A549 (cell line): ENCODE results near the gene UBE2H. TPM values are rescaled to one million over a fixed set of nuclear protein-coding genes. Genes with fewer than 3 reads are reported as not detected.
"Not testable (repeated sequence)": the region's sequence is repeated elsewhere in the genome, so short reads cannot be mapped to it uniquely, and the experiment has no call there.

Source experiments
- ATAC-seq, 2 experiments: fragments of 200-7000 bp in 1 of 2; fragments of >200 bp in 1 of 2; cut with Nextera tagmentation in 1 of 2; cut with Tn5 transposase in 1 of 2; 3 replicates each; pipeline versions ENCODE4 v1.8.0 to v1.9.1; 2018 to 2020; ENCODE audit warnings: mild to moderate bottlenecking in 1 of 2, moderate library complexity in 1 of 2
- CTCF ChIA-PET: fragments of 300-600 bp; sonication (Branson Sonifier 250); formaldehyde crosslinking; extraction: SDS; loops from one replicate; lab custom pipeline; 2021; ENCODE audit warnings: antibody characterized with exemption, inconsistent platforms; lab: Yijun Ruan, JAX
- POLR2A ChIA-PET: fragments of 350-600 bp; formaldehyde crosslinking; extraction: SDS; loops from one replicate; lab custom pipeline; 2021; ENCODE audit warnings: antibody characterized with exemption, inconsistent platforms; lab: Yijun Ruan, JAX
- DNase-seq, 2 experiments: peaks; one replicate each; pipeline versions ENCODE4 v3.0.0 to v3.0.0-alpha.2; 2011 to 2016; ENCODE audit warnings: low read depth in 1 of 2, low spot score in 1 of 2
- FAIRE-seq: peaks from 2 replicates; lab custom pipeline; 2011; peaks lifted over from hg19 to GRCh38; lab: Jason Lieb, UNC
- H3K27ac ChIP-seq, 2 experiments: fragments of >200 bp; sonication (Bioruptor Twin); formaldehyde crosslinking; 3 replicates each; pipeline ENCODE4 v1.5.1; 2016 to 2017
- H3K4me1 ChIP-seq: fragments of >200 bp; sonication (Bioruptor Twin); formaldehyde crosslinking; 3 replicates; pipeline ENCODE4 v1.6.1; 2016
- H3K4me2 ChIP-seq: fragments of >200 bp; sonication (Bioruptor Twin); formaldehyde crosslinking; 3 replicates; pipeline ENCODE4 v1.6.1; 2016
- H3K4me3 ChIP-seq: fragments of >200 bp; sonication (Bioruptor Twin); formaldehyde crosslinking; 3 replicates; pipeline ENCODE4 v1.5.1; 2016
- H3K9me3 ChIP-seq: fragments of >200 bp; sonication (Bioruptor Twin); formaldehyde crosslinking; 3 replicates; pipeline ENCODE4 v1.6.1; 2016
- BCL3 ChIP-seq: fragments of >200 bp; sonication (Bioruptor Twin); formaldehyde crosslinking; IDR thresholded peaks from 3 replicates; pipeline ENCODE4 v1.6.1; 2016
- CBX2 ChIP-seq: fragments of 200-600 bp; sonication (generic); IDR thresholded peaks from 2 replicates; pipeline ENCODE4 v1.6.1; 2016; ENCODE audit warnings: low read depth, mild to moderate bottlenecking, borderline replicate concordance
- CHD2 ChIP-seq: fragments of 150-350 bp; IDR thresholded peaks from 2 replicates; pipeline ENCODE4 v1.6.1; 2014; ENCODE audit warnings: low read length; ENCODE audit not compliant: partially characterized antibody
- CTCF ChIP-seq: fragments of >200 bp; sonication (Bioruptor Twin); formaldehyde crosslinking; IDR thresholded peaks from 3 replicates; pipeline ENCODE4 v1.5.1; 2016
- E2F6 ChIP-seq: IDR thresholded peaks from 2 replicates; pipeline ENCODE4 v1.6.1; 2012; ENCODE audit warnings: low read depth, borderline replicate concordance
- EHMT2 ChIP-seq: fragments of 200-600 bp; sonication (generic); IDR thresholded peaks from 2 replicates; pipeline ENCODE4 v1.6.1; 2016; ENCODE audit warnings: antibody characterized with exemption, low read depth, mild to moderate bottlenecking, moderate library complexity
- ELK1 ChIP-seq: fragments of 150-350 bp; IDR thresholded peaks from 2 replicates; pipeline ENCODE4 v1.6.1; 2014; ENCODE audit warnings: low read depth, mild to moderate bottlenecking, low read length
- FOSL2 ChIP-seq, 2 experiments: fragments of 450-650 bp in 1 of 2; fragments of >200 bp in 1 of 2; sonication (Bioruptor Twin) in 1 of 2; formaldehyde crosslinking; IDR thresholded peaks; 2 replicates each; pipeline versions ENCODE4 v1.5.0 to v1.6.1; 2016 to 2020; ENCODE audit warnings: mild to moderate bottlenecking in 1 of 2, moderate library complexity in 1 of 2
- FOXS1 ChIP-seq: fragments of 250-450 bp; sonication (Bioruptor Pico); IDR thresholded peaks from 2 replicates; pipeline ENCODE4 v1.5.0; 2020; ENCODE audit warnings: mild to moderate bottlenecking, moderate library complexity
- HDAC2 ChIP-seq: fragments of 200-600 bp; sonication (generic); IDR thresholded peaks from 2 replicates; pipeline ENCODE4 v1.6.1; 2016
- HES2 ChIP-seq: fragments of >200 bp; sonication (Bioruptor Twin); formaldehyde crosslinking; IDR thresholded peaks from 2 replicates; pipeline ENCODE4 v1.6.1; 2016
- HEYL ChIP-seq: fragments of 250-450 bp; sonication (Bioruptor Pico); IDR thresholded peaks from 2 replicates; pipeline ENCODE4 v1.8.0; 2021; ENCODE audit warnings: mild to moderate bottlenecking, moderate library complexity
- HOXA7 ChIP-seq: fragments of 250-450 bp; sonication (Bioruptor Pico); IDR thresholded peaks from 2 replicates; pipeline ENCODE4 v1.5.0; 2020; ENCODE audit warnings: mild to moderate bottlenecking, moderate library complexity
- HOXB13 ChIP-seq: fragments of 250-450 bp; sonication (Bioruptor Pico); IDR thresholded peaks from 2 replicates; pipeline ENCODE4 v1.5.0; 2020; ENCODE audit warnings: low read depth, mild to moderate bottlenecking, moderate library complexity
- HOXB5 ChIP-seq: fragments of 250-450 bp; sonication (Bioruptor Pico); IDR thresholded peaks from 2 replicates; pipeline ENCODE4 v1.5.0; 2020; ENCODE audit warnings: mild to moderate bottlenecking, moderate library complexity
- JUN ChIP-seq, 2 experiments: fragments of >200 bp; sonication (Bioruptor Twin); formaldehyde crosslinking; IDR thresholded peaks; 2 replicates in 1 of 2; 3 replicates in 1 of 2; pipeline ENCODE4 v1.6.1; 2016 to 2017
- JUNB ChIP-seq: fragments of >200 bp; sonication (Bioruptor Twin); formaldehyde crosslinking; IDR thresholded peaks from 2 replicates; pipeline ENCODE4 v1.6.1; 2016
- KDM5A ChIP-seq: fragments of 200-600 bp; sonication (generic); IDR thresholded peaks from 2 replicates; pipeline ENCODE4 v1.6.1; 2016; ENCODE audit warnings: antibody characterized with exemption, mild to moderate bottlenecking
- MAFK ChIP-seq: fragments of 450-650 bp; IDR thresholded peaks from 2 replicates; pipeline ENCODE4 v1.6.1; 2014; ENCODE audit not compliant: partially characterized antibody
- MAX ChIP-seq: IDR thresholded peaks from 2 replicates; pipeline ENCODE4 v1.6.1; 2012
- NFE2L2 ChIP-seq: fragments of 150-350 bp; conservative IDR thresholded peaks from 2 replicates; pipeline ENCODE4 v1.6.1; 2014; ENCODE audit warnings: low read length
- RARB ChIP-seq: fragments of 250-450 bp; sonication (Bioruptor Pico); IDR thresholded peaks from 2 replicates; pipeline ENCODE4 v1.8.0; 2021; ENCODE audit warnings: mild to moderate bottlenecking, moderate library complexity
- SREBF2 ChIP-seq: fragments of 450-650 bp; IDR thresholded peaks from 2 replicates; pipeline ENCODE4 v1.6.1; 2014; ENCODE audit warnings: mild to moderate bottlenecking, moderate library complexity
- TFCP2L1 ChIP-seq: fragments of 250-450 bp; sonication (Bioruptor Pico); IDR thresholded peaks from 2 replicates; pipeline ENCODE4 v1.5.0; 2021; ENCODE audit warnings: mild to moderate bottlenecking
- TP53 ChIP-seq: fragments of 250-450 bp; sonication (Bioruptor Pico); IDR thresholded peaks from 2 replicates; pipeline ENCODE4 v1.5.0; 2021; ENCODE audit warnings: mild to moderate bottlenecking, moderate library complexity
- USF2 ChIP-seq: fragments of 450-650 bp; IDR thresholded peaks from 2 replicates; pipeline ENCODE4 v1.6.1; 2014; ENCODE audit warnings: antibody characterized with exemption
- ZC3H11A ChIP-seq: fragments of 450-650 bp; IDR thresholded peaks from 2 replicates; pipeline ENCODE4 v1.6.1; 2014; ENCODE audit warnings: antibody characterized with exemption, mild to moderate bottlenecking
- ZFP36 ChIP-seq: fragments of 450-650 bp; IDR thresholded peaks from 2 replicates; pipeline ENCODE4 v1.6.1; 2014; ENCODE audit warnings: borderline replicate concordance; ENCODE audit not compliant: partially characterized antibody
- whole genome bisulfite sequencing: methylation state at CpG from one replicate; pipeline ENCODE4 v1.1.6; 2017; ENCODE audit errors: missing lambda C conversion rate; 5-methylcytosine and 5-hydroxymethylcytosine counted together
- polyA plus RNA-seq, 4 experiments: library from polyadenylated mRNA; depleted of rRNA in 3 of 4; stranded (reverse); fragments of >200 nt; fragmentation: RNase III in 1 of 4; extraction: RNeasy Plus Mini Kit Qiagen cat#74134 plus additional on column Dnase treatment in 1 of 4; gene quantifications; 2 replicates in 3 of 4; 3 replicates in 1 of 4; pipeline ENCODE4 v1.2.3, GENCODE V29; 2011 to 2017

UBE2H gene
- polyA plus RNA-seq, 2 of the 4 experiments (the other 2 are of a cell fraction): 73.5 to 99.2 TPM

- FAIRE-seq: no peak
- DNase-seq: no peak
- 82% methylated on average over 3 of the region's 3 CpGs for WGBS
- TF ChIP-seq JUNB (no peak), HEYL (no peak), KDM5A (no peak), HES2 (no peak), CBX2 (no peak), EHMT2 (no peak), HOXA7 (no peak), NFE2L2 (no peak), ELK1 (no peak), ZFP36 (no peak), FOXS1 (no peak), TP53 (CRISPR knock-in tag) (no peak), E2F6 (no peak), CHD2 (no peak), SREBF2 (no peak), RARB (CRISPR knock-in tag) (no peak)
- Histone ChIP-seq H3K9me3 (no peaks in the 10 kb centered on the region), H3K27ac (peak overlapping the region in 1 of 2 experiments; percentile 6; a peak in 1 of 6 replicates), H3K4me2 (no peak overlapping the region), H3K4me1 (peaks cover 24% of the 10 kb centered on the region), H3K4me3 (no peak overlapping the region)
- CTCF ChIA-PET: no interaction called here
- POLR2A ChIA-PET: no interaction called here
- no peak for ATAC-seq
Observed at GRCh38 chr7:129864042-129864441, 88.7 kb downstream of the UBE2H start.

GRCh38 chr7:129862682-129863081 is 90.1 kb downstream of the UBE2H start:
- DNase-seq: no peak
- FAIRE-seq: no peak
- Histone ChIP-seq H3K9me3 (no peaks in the 10 kb centered on the region), H3K4me1 (peaks cover 24% of the 10 kb centered on the region), H3K4me2 (no peak overlapping the region), H3K4me3 (no peak overlapping the region), H3K27ac (no peak overlapping the region)
- ChIA-PET POLR2A (interaction anchor here (1.1 kb wide), 1 partner anchor 9 kb away, joined by 3 read pairs; no protein-coding TSS in a partner anchor), CTCF (interaction anchor here (1.0 to 1.5 kb wide), 2 partner anchors 32 to 143 kb away, joined by 3 read pairs; no protein-coding TSS in a partner anchor)
- TF ChIP-seq TFCP2L1 (no peak), FOSL2 (IDR thresholded peaks at IDR 0.05) (no peak), FOSL2 (CRISPR knock-in tag; IDR thresholded peaks at IDR 0.05) (no peak), HOXB13 (CRISPR knock-in tag) (no peak), MAX (no peak)
- WGBS: 88% methylated on average over 3 of the region's 3 CpGs
- ATAC-seq: no peak

- ATAC-seq, FAIRE-seq, H3K27ac ChIP-seq, H3K4me3 ChIP-seq, H3K9me3 ChIP-seq, H3K4me2 ChIP-seq, POLR2A ChIA-PET, DNase-seq: not testable (repeated sequence)
- H3K4me1 ChIP-seq: peaks cover 20% of the 10 kb centered on the region
- CTCF ChIA-PET: interaction anchor here (1.5 kb wide), 1 partner anchor 32 kb away, joined by 3 read pairs; no protein-coding TSS in a partner anchor
- WGBS: 86% methylated on average over 6 of the region's 6 CpGs
Observed at GRCh38 chr7:129860784-129861183, 92.0 kb downstream of the UBE2H start.

- H3K4me1 ChIP-seq: peaks cover 21% of the 10 kb centered on the region
- H3K4me3 ChIP-seq: no peak overlapping the region
- DNase-seq (no peak), FAIRE-seq (no peak), ATAC-seq (no peak)
- H3K27ac ChIP-seq: no peak overlapping the region
- no peaks in the 10 kb centered on the region for H3K9me3 ChIP-seq
- no peak overlapping the region for H3K4me2 ChIP-seq
- ChIA-PET POLR2A (no interaction called here), CTCF (interaction anchor here (0.9 kb wide), 1 partner anchor 29 kb away, joined by 4 read pairs; no protein-coding TSS in a partner anchor)
- 95% methylated on average over 2 of the region's 2 CpGs for WGBS
- TF ChIP-seq MAFK (no peak), RARB (CRISPR knock-in tag) (no peak), HOXB5 (no peak), ZC3H11A (no peak), USF2 (no peak), HDAC2 (no peak), JUN (IDR thresholded peaks at IDR 0.05) (no peak), CTCF (no peak), SREBF2 (no peak), BCL3 (no peak)
Observed at GRCh38 chr7:129859183-129859582, 93.6 kb downstream of the UBE2H start.
